ENCODE measurements around the gene S100A14. TPM values are rescaled to one million over a fixed set of nuclear protein-coding genes. Genes with fewer than 3 reads are reported as not detected.
"Not testable (repeated sequence)": the region's sequence is repeated elsewhere in the genome, so short reads cannot be mapped to it uniquely, and the experiment has no call there.

Gene S100A14
- total and polyA plus RNA-seq, 12 donors, result 0.32 to 2.2 (median 0.88) TPM; not detected in 7

- Histone ChIP-seq H3K27me3 (no peaks in the 10 kb centered on the region), H3K27ac (no peak overlapping the region), H3K4me1 (replicated peaks in 1 of 2) (peaks cover 6 to 18% of the 10 kb centered on the region in 2 donors), H3K9me3 (replicated peaks in 1 of 3) (no peaks in the 10 kb centered on the region), H3K36me3 (replicated peaks in 1 of 2) (no peaks in the 10 kb centered on the region), H3K4me3 (no peak overlapping the region)
- no peak for TF ChIP-seq POLR2A (IDR thresholded peaks at IDR 0.05)
- TF ChIP-seq, protein P1, sequence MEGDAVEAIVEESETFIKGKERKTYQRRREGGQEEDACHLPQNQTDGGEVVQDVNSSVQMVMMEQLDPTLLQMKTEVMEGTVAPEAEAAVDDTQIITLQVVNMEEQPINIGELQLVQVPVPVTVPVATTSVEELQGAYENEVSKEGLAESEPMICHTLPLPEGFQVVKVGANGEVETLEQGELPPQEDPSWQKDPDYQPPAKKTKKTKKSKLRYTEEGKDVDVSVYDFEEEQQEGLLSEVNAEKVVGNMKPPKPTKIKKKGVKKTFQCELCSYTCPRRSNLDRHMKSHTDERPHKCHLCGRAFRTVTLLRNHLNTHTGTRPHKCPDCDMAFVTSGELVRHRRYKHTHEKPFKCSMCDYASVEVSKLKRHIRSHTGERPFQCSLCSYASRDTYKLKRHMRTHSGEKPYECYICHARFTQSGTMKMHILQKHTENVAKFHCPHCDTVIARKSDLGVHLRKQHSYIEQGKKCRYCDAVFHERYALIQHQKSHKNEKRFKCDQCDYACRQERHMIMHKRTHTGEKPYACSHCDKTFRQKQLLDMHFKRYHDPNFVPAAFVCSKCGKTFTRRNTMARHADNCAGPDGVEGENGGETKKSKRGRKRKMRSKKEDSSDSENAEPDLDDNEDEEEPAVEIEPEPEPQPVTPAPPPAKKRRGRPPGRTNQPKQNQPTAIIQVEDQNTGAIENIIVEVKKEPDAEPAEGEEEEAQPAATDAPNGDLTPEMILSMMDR (IDR thresholded peaks at IDR 0.05), result no peak
- WGBS, 4 donors, result 69 to 86% (median 78%) methylated on average over 4 of the region's 4 CpGs
- intact Hi-C loops (cut with DNase I), result loop anchor here in 1 of 2 donors (10.0 kb wide), 2 partner anchors 88 to 198 kb away; partner anchors contain the start of gene SLC27A3
- DNase-seq, result no peak
Observed at GRCh38 chr1:153577138-153577537, 39.0 kb downstream of the S100A14 start.

GRCh38 chr1:153575497-153575896 lies 40.6 kb downstream of the S100A14 start:
- H3K4me3 ChIP-seq; H3K36me3 ChIP-seq (replicated peaks in 1 of 2); H3K9me3 ChIP-seq (replicated peaks in 1 of 3); H3K27me3 ChIP-seq; H3K27ac ChIP-seq; DNase-seq: not testable (repeated sequence)
- peaks cover 6 to 18% of the 10 kb centered on the region in 2 donors for H3K4me1 ChIP-seq (replicated peaks in 1 of 2)
- intact Hi-C loops (cut with DNase I), result loop anchor here in 1 of 2 donors (10.0 kb wide), 2 partner anchors 89 to 199 kb away; partner anchors contain the start of gene SLC27A3
- 91 to 94% (median 93%) methylated on average over 9 to 10 of the region's 10 CpGs for WGBS, 4 donors

DNA sequence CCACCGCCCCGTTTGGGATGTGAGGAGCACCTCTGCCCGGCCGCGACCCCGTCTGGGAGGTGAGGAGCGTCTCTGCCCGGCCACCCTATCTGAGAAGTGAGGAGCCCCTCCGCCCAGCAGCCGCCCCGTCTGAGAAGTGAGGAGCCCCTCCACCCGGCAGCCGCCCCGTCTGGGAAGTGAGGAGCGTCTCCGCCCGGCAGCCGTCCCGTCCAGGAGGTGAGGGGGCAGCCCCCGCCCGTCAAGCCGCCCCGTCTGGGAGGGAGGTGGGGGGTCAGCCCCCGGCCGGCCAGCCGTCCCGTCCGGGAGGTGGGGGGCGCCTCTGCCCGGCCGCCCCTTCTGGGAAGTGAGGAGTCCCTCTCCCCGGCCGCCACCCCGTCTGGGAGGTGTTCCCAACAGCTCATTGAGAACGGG lies 41.0 kb downstream of the S100A14 start:
- H3K9me3 ChIP-seq (replicated peaks in 1 of 3); DNase-seq; H3K36me3 ChIP-seq (replicated peaks in 1 of 2); H3K27ac ChIP-seq; H3K27me3 ChIP-seq; H3K4me3 ChIP-seq: not testable (repeated sequence)
- intact Hi-C loops (cut with DNase I), result loop anchor here in 1 of 2 donors (10.0 kb wide), 2 partner anchors 90 to 200 kb away; partner anchors contain the start of gene SLC27A3
- peaks cover 6 to 18% of the 10 kb centered on the region in 2 donors for H3K4me1 ChIP-seq (replicated peaks in 1 of 2)
- 85 to 97% (median 90%) methylated on average over 10 to 35 of the region's 35 CpGs for WGBS, 4 donors

DNA sequence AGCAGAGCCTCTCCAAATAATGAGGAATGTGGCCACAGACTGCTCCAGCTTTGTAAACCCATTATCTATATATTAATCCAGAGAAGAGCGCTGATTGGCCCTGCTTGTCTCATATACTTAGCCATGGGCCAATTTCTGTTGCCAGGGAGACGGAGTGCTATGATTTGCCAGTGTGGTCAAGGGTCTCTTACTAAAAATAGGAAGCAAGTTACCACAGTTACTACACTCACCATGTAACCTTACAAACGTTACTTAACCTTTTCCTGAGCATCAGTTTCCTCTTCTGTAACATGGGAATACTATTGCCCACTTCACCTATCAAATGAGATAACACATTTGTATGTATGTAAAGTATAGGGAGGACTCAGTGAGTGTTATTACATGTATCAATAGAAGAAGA lies 42.8 kb downstream of the S100A14 start:
- H3K27ac ChIP-seq, result peak overlapping the region in 3 of 5 donors; percentile 48 to 68 (median 66)
- DNase-seq, result no peak
- WGBS, 4 donors, result 73 to 81% (median 81%) methylated on average over 3 of the region's 3 CpGs
- H3K4me3 ChIP-seq, result no peak overlapping the region
- H3K36me3 ChIP-seq (replicated peaks in 1 of 2), result no peaks in the 10 kb centered on the region
- TF ChIP-seq, protein P1 (IDR thresholded peaks at IDR 0.05), result no peak
- TF ChIP-seq POLR2A (IDR thresholded peaks at IDR 0.05), result no peak
- intact Hi-C loops (cut with DNase I), result loop anchor here (5.0 to 10.0 kb wide), 3 partner anchors 44 to 201 kb away; partner anchors contain the start of genes S100A14 (in 1 of the 2) and SLC27A3 (in 1 of the 2)
- H3K9me3 ChIP-seq (replicated peaks in 1 of 3), result no peaks in the 10 kb centered on the region
- peaks cover 7 to 18% of the 10 kb centered on the region in 2 donors for H3K4me1 ChIP-seq (replicated peaks in 1 of 2)
- H3K27me3 ChIP-seq, result no peaks in the 10 kb centered on the region

DNA sequence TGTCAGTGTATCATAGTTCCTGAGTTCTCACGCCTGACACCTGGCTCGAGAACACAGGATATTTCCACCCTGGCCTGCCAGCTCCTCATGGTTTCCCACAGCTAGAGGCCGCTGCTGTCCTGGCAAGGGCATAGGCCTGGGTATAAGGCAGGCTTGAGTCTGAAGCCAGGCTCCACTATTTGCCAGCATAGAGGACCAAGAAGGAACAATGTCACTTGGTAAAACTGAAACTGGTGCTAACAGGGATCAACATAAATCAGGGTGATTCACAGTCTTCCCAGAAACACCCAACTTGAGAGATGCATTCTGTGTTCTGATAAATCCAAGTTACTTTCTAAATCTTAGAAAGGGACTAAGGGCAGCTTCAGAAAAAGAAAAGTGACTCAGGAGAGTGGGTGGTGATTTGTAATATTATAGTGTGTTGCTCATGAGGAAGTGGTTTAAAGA lies 43.5 kb downstream of the S100A14 start:
- TF ChIP-seq, protein P1 (IDR thresholded peaks at IDR 0.05), result peak; percentile 77 to 92 (median 90)
- peak in 1 of 2 donors; percentile 16 for TF ChIP-seq POLR2A (IDR thresholded peaks at IDR 0.05)
- intact Hi-C loops (cut with DNase I), result loop anchor here (5.0 to 10.0 kb wide), 3 partner anchors 45 to 202 kb away; partner anchors contain the start of genes S100A14 (in 1 of the 2) and SLC27A3 (in 1 of the 2)
- DNase-seq, result peak; percentile 88 to 96 (median 94)

More for the DNA sequence above, 43.5 kb downstream of the S100A14 start:
- whole genome bisulfite sequencing, 4 donors, result 0 to 10% (median 7%) methylated on average over 3 of the region's 3 CpGs
- H3K9me3 ChIP-seq (replicated peaks in 1 of 3), result no peaks in the 10 kb centered on the region
- no peaks in the 10 kb centered on the region for H3K36me3 ChIP-seq (replicated peaks in 1 of 2)
- H3K4me3 ChIP-seq, result no peak overlapping the region
- peaks cover 12 to 23% of the 10 kb centered on the region in 2 donors for H3K4me1 ChIP-seq (replicated peaks in 1 of 2)
- peak overlapping the region in 4 of 5 donors; percentile 35 to 68 (median 57) for H3K27ac ChIP-seq
- H3K27me3 ChIP-seq, result no peaks in the 10 kb centered on the region

Measured in adrenal gland (tissue), 12 donors.